Prostate gland (tissue), 2 donors: ENCODE data around the gene TRAF3IP1. TPM values are rescaled to one million over a fixed set of nuclear protein-coding genes. Genes with fewer than 3 reads are reported as not detected.
"Not testable (repeated sequence)": the region's sequence is repeated elsewhere in the genome, so short reads cannot be mapped to it uniquely, and the experiment has no call there.

ENCODE experiments used
- DNase-seq: peaks from one replicate; pipeline ENCODE4 v3.0.0-alpha.2; 2019; ENCODE audit warnings: low spot score
- H3K27ac ChIP-seq, 2 donors: fragments of 200-600 bp; sonication (generic); 2 replicates each; pipeline ENCODE4 v1.5.1; 2017 to 2019
- H3K27me3 ChIP-seq: fragments of 200-600 bp; sonication (generic); replicated peaks from 2 replicates; pipeline ENCODE4 v1.5.1; 2019; ENCODE audit not compliant: insufficient read depth
- H3K36me3 ChIP-seq, 2 donors: fragments of 200-600 bp; sonication (generic); 1 replicate in 1 of 2; 2 replicates in 1 of 2; pipeline versions ENCODE4 v1.5.1 to v1.8.1; 2017 to 2019
- H3K4me1 ChIP-seq: fragments of 200-600 bp; sonication (generic); replicated peaks from 2 replicates; pipeline ENCODE4 v1.5.1; 2019
- H3K4me3 ChIP-seq, 2 donors: fragments of 200-600 bp; sonication (generic); 2 replicates each; pipeline ENCODE4 v1.5.1; 2017 to 2019
- H3K9me3 ChIP-seq: fragments of 200-600 bp; sonication (generic); 2 replicates; pipeline ENCODE4 v1.5.1; 2017
- POLR2A ChIP-seq: fragments of 450-650 bp; IDR thresholded peaks from one replicate; pipeline ENCODE4 v1.6.1; 2016; ENCODE audit warnings: antibody characterized with exemption, mild to moderate bottlenecking
- POLR2AphosphoS5 ChIP-seq: sonication (generic); formaldehyde crosslinking; IDR thresholded peaks from one replicate; pipeline ENCODE4 v1.6.1; 2017; ENCODE audit warnings: antibody characterized with exemption
- WGBS: methylation state at CpG from one replicate; pipeline ENCODE4 v1.1.5; 2018; 5-methylcytosine and 5-hydroxymethylcytosine counted together
- intact Hi-C: fragments of 100-400 bp; cut with DNase I; formaldehyde crosslinking; loops from one replicate; pipeline ENCODE4 v1.14.2; 2022
- total RNA-seq, 2 donors: library from RNA; depleted of rRNA; stranded (reverse); fragments of >200 nt; gene quantifications; one replicate each; pipeline ENCODE4 v1.1.0, GENCODE V29; 2016
- TF ChIP-seq, protein P1 (sequence below), 4 experiments: fragments of 200-600 bp in 2 of 4; fragments of 450-650 bp in 2 of 4; sonication (generic) in 2 of 4; IDR thresholded peaks; 1 replicate in 3 of 4; 2 replicates in 1 of 4; pipeline ENCODE4 v1.5.1; 2016 to 2019; ENCODE audit warnings: antibody characterized with exemption in 4 of 4, mild to moderate bottlenecking in 2 of 4, moderate library complexity in 2 of 4

TRAF3IP1 gene
- total RNA-seq = 10 to 100 TPM; 14.4 to 18.5 TPM

GRCh38 chr2:238320246-238320647, at the start of gene TRAF3IP1:
Gene TRAF3IP1 (plus strand): TSS chr2:238320518. CDS start chr2:238320663, 145 bp downstream.
- no peaks in the 10 kb centered on the region for H3K27me3 ChIP-seq
- WGBS = 1% methylated on average over 30 of the region's 58 CpGs
- H3K36me3 ChIP-seq = no peaks in the 10 kb centered on the region
- peaks cover 5% of the 10 kb centered on the region for H3K4me1 ChIP-seq
- TF ChIP-seq, protein P1, sequence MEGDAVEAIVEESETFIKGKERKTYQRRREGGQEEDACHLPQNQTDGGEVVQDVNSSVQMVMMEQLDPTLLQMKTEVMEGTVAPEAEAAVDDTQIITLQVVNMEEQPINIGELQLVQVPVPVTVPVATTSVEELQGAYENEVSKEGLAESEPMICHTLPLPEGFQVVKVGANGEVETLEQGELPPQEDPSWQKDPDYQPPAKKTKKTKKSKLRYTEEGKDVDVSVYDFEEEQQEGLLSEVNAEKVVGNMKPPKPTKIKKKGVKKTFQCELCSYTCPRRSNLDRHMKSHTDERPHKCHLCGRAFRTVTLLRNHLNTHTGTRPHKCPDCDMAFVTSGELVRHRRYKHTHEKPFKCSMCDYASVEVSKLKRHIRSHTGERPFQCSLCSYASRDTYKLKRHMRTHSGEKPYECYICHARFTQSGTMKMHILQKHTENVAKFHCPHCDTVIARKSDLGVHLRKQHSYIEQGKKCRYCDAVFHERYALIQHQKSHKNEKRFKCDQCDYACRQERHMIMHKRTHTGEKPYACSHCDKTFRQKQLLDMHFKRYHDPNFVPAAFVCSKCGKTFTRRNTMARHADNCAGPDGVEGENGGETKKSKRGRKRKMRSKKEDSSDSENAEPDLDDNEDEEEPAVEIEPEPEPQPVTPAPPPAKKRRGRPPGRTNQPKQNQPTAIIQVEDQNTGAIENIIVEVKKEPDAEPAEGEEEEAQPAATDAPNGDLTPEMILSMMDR (IDR thresholded peaks at IDR 0.05) = no peak
- TF ChIP-seq POLR2A (peak; percentile 70), POLR2AphosphoS5 (no peak)
- intact Hi-C loops = no loop called here
- peak within 1 kb of the TSS; percentile 70 to 78 for H3K27ac ChIP-seq
- H3K9me3 ChIP-seq = no peaks in the 10 kb centered on the region
- H3K4me3 ChIP-seq = peak within 1 kb of the TSS; percentile 75 to 78
- peak; percentile 93 for DNase-seq

- 87% methylated on average over 9 of the region's 9 CpGs for WGBS
- DNase-seq = no peak
- H3K27me3 ChIP-seq = no peaks in the 10 kb centered on the region
- intact Hi-C loops = no loop called here
- H3K4me1 ChIP-seq = no peaks in the 10 kb centered on the region
- no peak overlapping the region for H3K27ac ChIP-seq
- H3K4me3 ChIP-seq = no peak overlapping the region
- no peak for TF ChIP-seq POLR2AphosphoS5
- TF ChIP-seq, protein P1 (IDR thresholded peaks at IDR 0.05) = no peak
- no peak for TF ChIP-seq POLR2A
- H3K9me3 ChIP-seq = no peaks in the 10 kb centered on the region
- H3K36me3 ChIP-seq = peaks cover 0 to 20% of the 10 kb centered on the region in 2 donors
Measured at GRCh38 chr2:238270606-238271005, 49.7 kb upstream of the TRAF3IP1 start.

DNA sequence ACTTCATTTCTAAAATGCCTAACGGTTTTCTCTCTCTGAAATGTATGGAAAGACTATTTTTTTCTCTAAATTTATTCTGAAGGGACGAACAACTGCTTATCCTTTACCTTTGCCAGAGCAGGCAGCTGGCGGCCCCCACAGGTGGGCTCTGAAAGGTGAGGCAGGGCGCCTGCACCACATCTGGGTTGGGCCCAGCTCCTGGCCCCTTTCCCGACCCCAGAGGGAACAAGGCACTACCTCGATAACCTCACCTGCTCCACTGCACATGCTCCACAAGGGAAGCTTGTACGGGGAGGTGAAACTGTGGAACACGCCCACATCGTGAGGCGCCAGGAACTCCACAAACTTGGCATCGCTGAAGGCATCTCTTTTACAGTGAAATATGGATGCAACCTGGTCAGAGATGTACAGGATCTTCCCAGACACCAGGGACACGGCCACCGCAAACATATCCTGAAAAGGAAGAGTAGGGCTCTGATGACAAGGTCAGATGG, 49.2 kb upstream of the TRAF3IP1 start:
- WGBS = 69% methylated on average over 13 of the region's 13 CpGs
- no peaks in the 10 kb centered on the region for H3K27me3 ChIP-seq
- no peak overlapping the region for H3K4me3 ChIP-seq
- no peak for DNase-seq
- H3K36me3 ChIP-seq = peaks cover 0 to 22% of the 10 kb centered on the region in 2 donors
- intact Hi-C loops = no loop called here
- TF ChIP-seq POLR2A (no peak), POLR2AphosphoS5 (no peak)
- TF ChIP-seq, protein P1 (IDR thresholded peaks at IDR 0.05) = no peak
- H3K27ac ChIP-seq = no peak overlapping the region
- no peaks in the 10 kb centered on the region for H3K9me3 ChIP-seq
- no peaks in the 10 kb centered on the region for H3K4me1 ChIP-seq

DNA sequence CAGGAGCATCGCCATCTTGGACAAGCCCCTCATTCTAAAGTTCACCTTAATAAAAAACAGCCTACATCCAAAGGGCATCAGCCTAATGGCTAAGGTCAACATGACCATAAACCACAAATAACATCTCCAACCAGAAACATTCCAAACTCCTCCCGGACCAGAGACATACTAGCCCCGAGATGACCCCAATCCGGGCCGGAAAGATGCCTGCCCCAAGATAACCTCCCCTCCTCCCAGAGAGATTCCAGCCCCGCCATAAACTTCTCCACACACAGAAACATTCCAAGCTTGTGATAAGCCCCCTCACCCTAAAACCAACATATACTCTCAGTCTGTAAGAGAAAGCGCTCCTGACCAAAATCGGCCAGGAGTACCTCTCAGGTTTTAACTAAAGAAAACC, 48.6 kb upstream of the TRAF3IP1 start:
- intact Hi-C loops, H3K27me3 ChIP-seq, DNase-seq, H3K4me1 ChIP-seq, H3K27ac ChIP-seq, H3K9me3 ChIP-seq, H3K4me3 ChIP-seq: not testable (repeated sequence)
- H3K36me3 ChIP-seq = peaks cover 0 to 22% of the 10 kb centered on the region in 2 donors
- WGBS = 69% methylated on average over 8 of the region's 8 CpGs

DNA sequence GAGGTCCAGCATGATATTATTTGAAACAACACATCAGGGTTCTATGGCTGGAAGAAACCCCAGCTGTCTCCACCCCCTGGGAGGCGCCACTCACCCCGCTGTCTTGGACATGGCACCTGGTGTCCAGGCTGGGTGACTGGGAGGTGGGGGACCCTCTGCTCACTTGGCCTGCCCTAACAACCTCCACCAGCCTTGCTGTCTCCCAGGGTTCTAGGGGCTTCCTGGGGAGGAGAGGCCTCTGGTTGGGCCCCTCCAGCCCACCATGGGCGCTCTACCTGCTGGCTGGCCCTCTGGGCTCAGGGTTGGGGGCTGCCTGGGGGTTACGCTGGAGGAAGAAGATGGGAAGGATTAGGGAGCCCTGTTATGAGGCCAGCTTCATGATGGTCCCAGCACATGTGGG, 48.2 kb upstream of the TRAF3IP1 start:
- 98% methylated on average over 4 of the region's 4 CpGs for WGBS
- intact Hi-C loops = no loop called here
- no peak overlapping the region for H3K27ac ChIP-seq
- no peak for DNase-seq
- TF ChIP-seq POLR2AphosphoS5 (no peak), POLR2A (no peak)
- TF ChIP-seq, protein P1 (IDR thresholded peaks at IDR 0.05) = no peak
- peaks cover 0 to 22% of the 10 kb centered on the region in 2 donors for H3K36me3 ChIP-seq
- no peaks in the 10 kb centered on the region for H3K9me3 ChIP-seq
- no peaks in the 10 kb centered on the region for H3K4me1 ChIP-seq
- no peak overlapping the region for H3K4me3 ChIP-seq
- H3K27me3 ChIP-seq = no peaks in the 10 kb centered on the region

- DNase-seq, H3K4me1 ChIP-seq, H3K27ac ChIP-seq, H3K27me3 ChIP-seq, H3K4me3 ChIP-seq, intact Hi-C loops, H3K9me3 ChIP-seq: not testable (repeated sequence)
- WGBS = 86% methylated on average over 10 of the region's 10 CpGs
- H3K36me3 ChIP-seq = peaks cover 0 to 22% of the 10 kb centered on the region in 2 donors
Measured at GRCh38 chr2:238273433-238273832, 46.9 kb upstream of the TRAF3IP1 start.
